GM18868 (cell line): Measurements from ENCODE around the gene GNB1L.

Experiments used
- ATAC-seq: cut with Tn5 transposase; IDR thresholded peaks from one replicate; pipeline ENCODE4 v1.9.1; 2021; ENCODE audit warnings: mild to moderate bottlenecking, moderate library complexity; ENCODE audit not compliant: unreplicated experiment

GNB1L gene

GRCh38 chr22:19740586-19740985, 114.1 kb downstream of the GNB1L start:
- ATAC-seq: no peak

GRCh38 chr22:19739911-19740449, 114.7 kb downstream of the GNB1L start:
- ATAC-seq: no peak

GRCh38 chr22:19739448-19739895, 115.2 kb downstream of the GNB1L start:
- no peak for ATAC-seq

GRCh38 chr22:19738664-19739447, 115.8 kb downstream of the GNB1L start:
- no peak for ATAC-seq

- no peak for ATAC-seq
These were observed 116.6 kb downstream of the GNB1L start for GRCh38 chr22:19737846-19738663.

GRCh38 chr22:19735665-19736510, 118.8 kb downstream of the GNB1L start:
- ATAC-seq: no peak

GRCh38 chr22:19734837-19735382, 119.8 kb downstream of the GNB1L start:
- ATAC-seq: no peak

GRCh38 chr22:19734163-19734562, 120.5 kb downstream of the GNB1L start:
- ATAC-seq: no peak

GRCh38 chr22:19733755-19734154, 120.9 kb downstream of the GNB1L start:
- ATAC-seq: no peak
